HEK293T (cell line): ENCODE measurements around the gene PHF23.

Experiments
- CTCF ChIA-PET: fragments of 350-600 bp; formaldehyde crosslinking; extraction: SDS; loops from one replicate; lab custom pipeline; 2021; ENCODE audit warnings: antibody characterized with exemption, inconsistent platforms; lab: Yijun Ruan, JAX
- POLR2A ChIA-PET: fragments of 350-600 bp; formaldehyde crosslinking; extraction: SDS; loops from one replicate; lab custom pipeline; 2020; ENCODE audit warnings: antibody characterized with exemption, inconsistent platforms; lab: Yijun Ruan, JAX
- DNase-seq: peaks from one replicate; pipeline ENCODE4 v3.0.0; 2012; ENCODE audit warnings: mixed read lengths; ENCODE audit errors: extremely low spot score
- ARNT ChIP-seq: fragments of 450-650 bp; IDR thresholded peaks from 2 replicates; pipeline ENCODE4 v1.6.1; 2017; ENCODE audit warnings: mild to moderate bottlenecking
- BHLHE40 ChIP-seq: fragments of 450-650 bp; IDR thresholded peaks from 2 replicates; pipeline ENCODE4 v1.6.1; 2016; ENCODE audit warnings: mild to moderate bottlenecking, moderate library complexity, borderline replicate concordance
- CTBP1 ChIP-seq: fragments of 450-650 bp; IDR thresholded peaks from 2 replicates; pipeline ENCODE4 v1.6.1; 2016; ENCODE audit warnings: borderline replicate concordance
- ELF4 ChIP-seq: fragments of 450-650 bp; IDR thresholded peaks from 2 replicates; pipeline ENCODE4 v1.6.1; 2017; ENCODE audit warnings: antibody characterized with exemption
- FOXA1 ChIP-seq: fragments of 450-650 bp; IDR thresholded peaks from 2 replicates; pipeline ENCODE4 v1.6.1; 2016; ENCODE audit warnings: mild to moderate bottlenecking
- FOXK2 ChIP-seq: fragments of 450-650 bp; IDR thresholded peaks from 2 replicates; pipeline ENCODE4 v1.6.1; 2016; ENCODE audit warnings: mild to moderate bottlenecking
- FOXM1 ChIP-seq: fragments of 450-650 bp; IDR thresholded peaks from 2 replicates; pipeline ENCODE4 v1.6.1; 2017; ENCODE audit warnings: mild to moderate bottlenecking, borderline replicate concordance
- HDGF ChIP-seq: fragments of 450-650 bp; IDR thresholded peaks from 2 replicates; pipeline ENCODE4 v1.6.1; 2017; ENCODE audit warnings: antibody characterized with exemption, borderline replicate concordance
- L3MBTL2 ChIP-seq: fragments of 450-650 bp; conservative IDR thresholded peaks from 2 replicates; pipeline ENCODE4 v1.6.1; 2016; ENCODE audit warnings: mild to moderate bottlenecking
- LEF1 ChIP-seq: fragments of 450-650 bp; IDR thresholded peaks from 2 replicates; pipeline ENCODE4 v1.6.1; 2017; ENCODE audit warnings: mild to moderate bottlenecking, borderline replicate concordance
- NFRKB ChIP-seq: fragments of 450-650 bp; IDR thresholded peaks from 2 replicates; pipeline ENCODE4 v1.6.1; 2016; ENCODE audit warnings: mild to moderate bottlenecking, moderate library complexity
- PKNOX1 ChIP-seq: fragments of 450-650 bp; IDR thresholded peaks from 2 replicates; pipeline ENCODE4 v1.6.1; 2016
- SP1 ChIP-seq: fragments of 450-650 bp; IDR thresholded peaks from 2 replicates; pipeline ENCODE4 v1.6.1; 2017
- SUZ12 ChIP-seq: fragments of 450-650 bp; IDR thresholded peaks from 2 replicates; pipeline ENCODE4 v1.6.1; 2016; ENCODE audit warnings: mild to moderate bottlenecking
- TARDBP ChIP-seq: fragments of 450-650 bp; IDR thresholded peaks from 2 replicates; pipeline ENCODE4 v1.6.1; 2016
- ZNF384 ChIP-seq: fragments of 450-650 bp; IDR thresholded peaks from 2 replicates; pipeline ENCODE4 v1.6.1; 2016

PHF23 gene

GRCh38 chr17:7218166-7218565 is 21.1 kb downstream of the PHF23 start:
- ChIA-PET POLR2A (interaction anchor here (1.7 to 9.3 kb wide), 3 partner anchors 15 to 111 kb away, joined by 3 to 166 read pairs (median 11); partner anchors contain the start of genes DVL2, GABARAP, NEURL4 and PHF23), CTCF (no interaction called here)
- DNase-seq = no peak
- TF ChIP-seq TARDBP (no peak), FOXA1 (no peak), PKNOX1 (no peak), SUZ12 (no peak), FOXK2 (no peak), CTBP1 (no peak), SP1 (no peak), HDGF (no peak), LEF1 (no peak), BHLHE40 (no peak), NFRKB (no peak), ELF4 (no peak), L3MBTL2 (no peak), ARNT (no peak), ZNF384 (no peak), FOXM1 (no peak)

- peak; percentile 39 for DNase-seq
- TF ChIP-seq CTBP1 (no peak), TARDBP (no peak), SP1 (no peak), ARNT (no peak), SUZ12 (no peak), FOXK2 (no peak), L3MBTL2 (no peak), LEF1 (no peak), BHLHE40 (no peak), HDGF (no peak), PKNOX1 (no peak), FOXM1 (no peak), ELF4 (no peak), ZNF384 (no peak), FOXA1 (no peak), NFRKB (no peak)
- POLR2A ChIA-PET = interaction anchor here (0.6 to 9.3 kb wide), 2 partner anchors 21 to 74 kb away, joined by 3 to 166 read pairs; partner anchors contain the start of genes DVL2, GABARAP and PHF23
Observed at GRCh38 chr17:7217113-7217987, 21.9 kb downstream of the PHF23 start.

GRCh38 chr17:7216242-7217112 is 22.8 kb downstream of the PHF23 start:
- ChIA-PET CTCF (interaction anchor here (1.1 kb wide), 1 partner anchor 8 kb away, joined by 3 read pairs; no protein-coding TSS in a partner anchor), POLR2A (interaction anchor here (1.1 to 3.3 kb wide), 2 partner anchors 23 to 181 kb away, joined by 4 to 13 read pairs; partner anchors contain the start of genes PHF23 and SLC16A13)
- DNase-seq = no peak

More at GRCh38 chr17:7217113-7217987, 21.9 kb downstream of the PHF23 start:
- CTCF ChIA-PET = no interaction called here

GRCh38 chr17:7215652-7216180 is 23.5 kb downstream of the PHF23 start:
- CTCF ChIA-PET = interaction anchor here (1.1 kb wide), 1 partner anchor 9 kb away, joined by 3 read pairs; no protein-coding TSS in a partner anchor
- POLR2A ChIA-PET = interaction anchor here (1.1 to 3.3 kb wide), 4 partner anchors 23 to 180 kb away, joined by 4 to 13 read pairs (median 10); partner anchors contain the start of genes NEURL4, PHF23 and SLC16A13
- DNase-seq = no peak
- TF ChIP-seq ARNT (no peak), FOXM1 (no peak), SUZ12 (no peak), PKNOX1 (no peak), BHLHE40 (no peak), FOXK2 (no peak), L3MBTL2 (no peak), CTBP1 (no peak), LEF1 (no peak), HDGF (no peak), TARDBP (no peak), NFRKB (no peak), SP1 (no peak), ELF4 (no peak), FOXA1 (no peak), ZNF384 (no peak)

More at GRCh38 chr17:7216242-7217112, 22.8 kb downstream of the PHF23 start:
- no peak for TF ChIP-seq ZNF384
- no peak for TF ChIP-seq ELF4
- TF ChIP-seq SP1 = no peak

GRCh38 chr17:7215136-7215638 is 24.1 kb downstream of the PHF23 start:
- CTCF ChIA-PET = no interaction called here
- POLR2A ChIA-PET = interaction anchor here (1.1 to 3.3 kb wide), 5 partner anchors 24 to 180 kb away, joined by 4 to 13 read pairs (median 8); partner anchors contain the start of genes GABARAP, NEURL4, PHF23 and SLC16A13
- no peak for DNase-seq
- TF ChIP-seq SUZ12 (peak; percentile 95), TARDBP (no peak)
